M059J (cell line): ENCODE measurements around the gene SMIM32. TPM values are rescaled to one million over a fixed set of nuclear protein-coding genes. Genes with fewer than 3 reads are reported as not detected.

Experiments
- DNase-seq: peaks from one replicate; pipeline ENCODE4 v3.0.0-alpha.2; 2012; ENCODE audit warnings: low read depth
- total RNA-seq: library from RNA; depleted of rRNA; stranded (reverse); fragments of >200 nt; shearing (Covaris generic); gene quantifications from 2 replicates; pipeline ENCODE4 v1.2.3, GENCODE V29; 2014; rRNA removed

Gene SMIM32
- total RNA-seq, result not detected in 2 replicates

DNA sequence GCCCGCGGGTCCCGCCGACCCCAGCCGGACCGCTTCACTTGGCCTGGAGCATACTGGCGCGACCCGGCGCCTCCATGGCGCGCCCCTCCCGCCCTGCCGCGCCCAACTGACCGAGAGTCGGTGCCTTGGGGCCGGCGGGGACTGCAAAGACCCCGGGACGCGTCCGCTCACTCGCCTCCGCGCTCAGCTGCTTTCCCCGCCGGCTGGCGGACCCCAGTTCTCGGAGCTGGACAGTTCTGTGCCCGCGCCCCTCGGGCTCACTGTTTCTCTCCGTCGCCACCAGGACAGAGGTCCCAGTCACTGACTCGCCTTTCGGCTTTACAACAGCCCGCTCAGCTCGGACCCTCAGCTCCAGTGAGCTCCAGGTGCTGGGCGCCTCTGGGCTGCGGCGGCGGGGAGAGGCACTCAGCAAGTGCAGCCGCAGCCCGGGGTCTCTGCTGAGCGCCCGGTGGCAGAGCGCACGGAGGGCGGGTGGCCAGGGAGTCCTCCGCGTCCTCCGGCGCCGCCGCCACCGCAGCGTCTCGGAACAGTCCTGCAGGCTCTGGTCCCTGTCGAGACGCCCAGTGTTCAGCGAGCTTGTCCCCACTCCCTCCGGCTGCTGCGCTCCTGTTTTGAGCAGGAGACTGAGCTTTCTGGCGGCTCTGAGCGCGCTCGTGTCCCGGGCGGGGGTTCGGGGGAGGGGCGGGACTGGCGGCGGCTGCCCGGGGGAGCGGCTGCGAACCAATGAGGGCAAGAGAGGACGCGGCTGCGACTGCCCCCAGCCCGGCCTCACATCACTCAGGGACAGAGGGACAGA, at the start of gene SMIM32:
SMIM32 (minus strand) TSS at position 637 of the 796 bp plus-strand sequence. CDS start 638 bp downstream, outside the sequence.
- no peak for DNase-seq

DNA sequence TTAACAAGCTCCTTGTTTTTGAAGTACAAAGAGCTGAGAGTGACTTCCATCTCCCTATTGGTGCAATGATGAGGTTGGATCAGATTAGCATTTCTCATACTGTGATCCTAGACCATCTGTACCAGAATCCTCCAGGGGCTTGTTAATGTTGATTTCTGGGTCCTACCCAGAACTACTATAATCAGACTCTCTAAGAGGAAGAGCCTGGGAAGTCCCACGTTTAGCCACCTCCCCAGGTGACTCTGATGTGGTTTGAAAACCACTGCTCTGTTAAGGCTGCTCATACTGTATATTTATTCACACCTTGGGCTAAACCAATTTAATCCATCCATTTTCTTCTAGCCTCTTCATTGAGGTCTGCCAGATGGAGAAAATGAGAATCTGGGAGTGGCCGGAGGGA, 49.6 kb upstream of the SMIM32 start:
- no peak for DNase-seq

DNA sequence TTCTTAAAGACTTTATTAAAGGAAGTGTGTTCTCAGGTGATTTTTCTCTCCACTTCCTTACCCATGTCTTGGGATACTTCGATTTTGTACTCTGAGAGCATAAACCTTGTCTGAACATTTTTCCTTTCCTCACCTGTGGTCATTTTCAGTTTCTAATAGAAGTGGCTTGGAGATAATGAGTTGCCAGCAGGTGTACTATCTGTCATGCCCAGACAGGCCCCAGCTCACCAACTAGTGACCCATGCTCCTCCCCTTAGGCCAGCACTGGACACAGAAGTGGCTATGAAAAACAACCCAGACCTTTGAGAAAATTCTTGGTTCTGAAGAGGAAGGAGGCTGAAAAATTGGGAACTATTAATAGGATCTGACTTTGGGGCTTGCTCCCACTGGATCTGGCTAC, 49.2 kb upstream of the SMIM32 start:
- DNase-seq, result no peak

DNA sequence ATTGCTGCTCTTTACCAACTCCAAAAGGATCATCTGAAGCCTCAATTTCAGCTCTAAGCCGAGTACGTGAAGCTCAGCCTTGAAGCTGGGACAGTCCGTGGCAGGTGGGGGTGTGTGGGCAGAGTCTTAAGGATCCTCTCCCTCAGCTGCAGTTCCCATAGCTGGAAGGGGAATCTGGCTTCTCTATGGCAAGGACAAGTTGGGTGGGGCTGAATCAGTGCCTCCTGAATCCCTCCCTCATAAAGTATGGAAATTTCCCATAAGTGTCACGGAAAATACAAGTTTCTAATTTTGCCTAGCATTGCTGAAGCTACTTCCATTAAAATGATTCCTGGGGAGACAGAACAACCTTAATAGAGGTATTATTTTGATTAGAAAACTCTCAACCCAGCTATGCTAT, 47.9 kb upstream of the SMIM32 start:
- DNase-seq, result no peak

DNA sequence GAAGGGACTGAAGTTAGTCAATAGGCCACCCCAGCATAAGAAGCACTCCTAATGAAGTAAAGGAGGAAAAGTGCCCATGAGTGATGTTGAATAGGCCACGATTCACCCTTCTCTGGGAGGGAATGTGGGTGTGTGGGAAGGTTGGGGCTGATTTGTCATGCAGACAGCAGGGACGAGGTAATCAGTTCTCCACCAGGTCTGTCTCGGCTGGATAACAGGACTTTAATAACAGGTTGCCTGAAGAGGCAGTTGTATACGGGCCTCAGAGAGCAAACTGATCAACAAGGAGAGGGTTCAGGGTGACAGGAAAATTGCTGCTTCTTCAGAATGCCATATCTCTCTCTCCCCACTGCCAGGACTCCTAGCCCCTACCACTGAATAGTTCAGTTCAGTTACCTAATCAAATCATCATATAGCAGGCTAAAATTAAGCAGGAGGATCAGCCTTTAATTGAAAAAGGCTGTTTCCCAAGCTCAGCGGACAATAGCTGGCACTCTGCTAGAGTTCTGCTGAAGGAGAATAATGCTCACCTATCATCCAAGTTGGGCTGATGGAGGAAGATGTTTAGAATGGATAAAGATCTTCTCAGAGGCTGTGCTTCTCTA, 43.6 kb upstream of the SMIM32 start:
- no peak for DNase-seq

DNA sequence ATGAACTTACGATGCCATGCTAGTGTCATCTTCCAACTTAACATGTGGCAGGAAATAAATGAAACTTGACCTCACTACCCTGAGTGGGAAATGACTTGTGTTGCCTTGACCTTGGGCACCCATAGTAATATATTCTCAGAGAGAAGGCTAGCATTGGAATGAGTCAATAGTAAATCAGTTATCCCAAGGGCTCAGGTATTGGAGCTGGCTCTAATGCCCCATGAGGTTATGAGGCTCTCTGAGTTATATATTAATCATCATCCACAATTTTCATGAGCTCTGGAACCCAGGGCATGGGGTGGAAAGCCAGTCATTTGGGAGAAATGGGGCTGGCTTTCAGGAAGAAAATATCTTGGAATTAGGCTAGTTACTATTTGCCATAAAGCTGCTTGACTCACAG, 42.4 kb upstream of the SMIM32 start:
- peak; percentile 71 for DNase-seq

DNA sequence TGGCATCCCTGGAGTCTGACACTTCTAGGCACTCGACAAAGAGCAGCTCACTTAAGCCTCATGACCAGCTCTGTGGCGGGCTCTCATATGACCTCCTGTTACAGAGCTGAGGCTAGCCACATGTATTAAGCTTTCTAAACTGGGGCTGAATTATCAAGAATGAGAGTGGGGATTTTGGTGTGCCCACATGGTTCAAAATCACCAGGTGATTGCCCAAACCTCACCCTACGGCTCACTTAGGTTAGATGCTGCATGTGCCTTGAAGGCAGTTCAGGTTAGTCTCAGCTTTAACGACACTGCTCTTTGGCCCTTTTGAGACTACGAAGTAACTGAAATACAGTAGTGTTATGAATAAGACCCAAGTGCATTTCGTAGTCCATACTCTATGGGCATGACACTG, 39.4 kb upstream of the SMIM32 start:
- no peak for DNase-seq

DNA sequence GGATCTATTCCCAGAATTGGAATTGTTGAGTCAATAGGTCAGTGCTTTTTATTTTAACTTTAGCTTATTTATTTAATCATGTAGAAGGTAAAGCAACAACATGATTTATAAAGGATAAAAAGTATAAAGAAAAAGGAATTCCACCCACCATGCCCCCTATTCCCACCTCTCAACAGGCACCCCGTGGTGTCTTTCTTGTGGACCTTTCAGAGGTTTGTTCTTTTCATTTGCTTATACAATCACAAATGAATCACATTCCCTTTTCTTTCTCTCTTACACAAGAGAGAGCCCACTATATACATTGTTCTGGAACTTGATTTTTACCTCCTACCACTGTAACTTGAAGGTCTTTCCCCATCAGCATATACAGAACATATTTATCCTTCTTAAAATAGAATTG, 37.2 kb upstream of the SMIM32 start:
- DNase-seq, result no peak

DNA sequence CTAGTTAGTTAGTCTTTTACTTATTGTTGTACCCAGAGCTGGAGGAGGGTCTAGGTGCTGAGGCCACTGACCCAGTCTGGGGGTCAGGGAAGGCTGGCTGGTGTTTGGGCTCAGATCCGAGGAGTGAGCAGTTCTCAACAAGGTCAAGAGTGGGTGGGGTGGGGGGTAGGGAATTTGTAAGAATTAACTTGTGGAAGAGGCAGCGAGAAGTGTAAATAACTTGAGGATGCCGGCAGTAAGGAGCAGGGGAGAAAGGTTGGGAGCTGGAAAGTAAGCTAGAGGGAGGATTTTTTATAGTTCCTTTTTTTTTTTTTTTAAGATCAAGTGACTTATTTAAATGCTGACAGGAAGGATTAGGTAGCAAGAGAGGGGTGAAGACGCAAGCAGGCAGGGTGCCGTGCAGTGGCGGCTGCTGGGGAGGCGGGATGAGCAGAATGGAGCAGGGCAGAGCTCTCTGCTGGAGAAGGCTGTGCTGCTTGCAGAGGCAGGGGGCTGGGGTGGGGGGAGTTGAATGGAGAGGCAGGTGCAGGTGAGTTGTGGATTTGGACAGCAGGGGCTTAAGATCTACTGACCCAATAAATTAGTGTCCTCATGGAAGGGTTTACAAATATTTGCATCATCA, 35.3 kb upstream of the SMIM32 start:
- no peak for DNase-seq

DNA sequence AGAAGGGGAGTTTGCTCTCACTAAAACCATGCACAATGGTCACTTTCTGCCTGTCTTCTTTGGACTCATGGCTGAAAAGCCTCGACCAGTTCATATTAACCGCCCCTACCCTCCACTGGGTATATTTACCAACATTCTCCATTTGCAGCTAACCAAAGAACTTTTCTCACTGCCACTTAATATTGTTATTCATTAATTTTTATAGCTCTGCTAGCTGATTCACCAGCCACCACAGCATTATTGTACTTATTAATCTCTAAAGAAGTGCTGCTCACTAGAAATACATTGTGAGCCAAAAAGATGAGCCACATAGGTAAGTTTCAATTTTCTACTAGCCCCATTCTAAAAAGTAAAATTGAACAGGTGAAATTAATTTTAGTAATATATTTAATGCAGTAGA, 33.4 kb upstream of the SMIM32 start:
- no peak for DNase-seq

DNA sequence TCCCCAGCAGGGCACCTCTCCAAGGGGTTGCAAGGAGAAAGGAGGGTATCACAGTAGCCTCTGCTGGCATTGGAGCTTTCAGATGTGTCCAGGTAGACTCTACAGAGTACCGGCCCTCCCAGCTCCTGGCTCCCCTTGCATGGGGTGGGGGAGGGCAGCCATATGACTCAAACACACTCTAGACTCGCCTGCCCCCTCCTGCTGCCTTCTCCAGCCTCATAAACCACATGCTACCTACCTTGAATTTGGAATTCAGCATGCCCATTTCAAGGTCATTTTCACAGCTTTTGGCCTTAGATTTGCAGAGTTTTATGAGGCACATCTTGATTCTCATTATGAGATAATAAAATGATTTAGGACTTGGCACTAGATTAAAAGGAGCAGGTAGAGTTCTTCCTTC, 32.8 kb upstream of the SMIM32 start:
- DNase-seq, result no peak

DNA sequence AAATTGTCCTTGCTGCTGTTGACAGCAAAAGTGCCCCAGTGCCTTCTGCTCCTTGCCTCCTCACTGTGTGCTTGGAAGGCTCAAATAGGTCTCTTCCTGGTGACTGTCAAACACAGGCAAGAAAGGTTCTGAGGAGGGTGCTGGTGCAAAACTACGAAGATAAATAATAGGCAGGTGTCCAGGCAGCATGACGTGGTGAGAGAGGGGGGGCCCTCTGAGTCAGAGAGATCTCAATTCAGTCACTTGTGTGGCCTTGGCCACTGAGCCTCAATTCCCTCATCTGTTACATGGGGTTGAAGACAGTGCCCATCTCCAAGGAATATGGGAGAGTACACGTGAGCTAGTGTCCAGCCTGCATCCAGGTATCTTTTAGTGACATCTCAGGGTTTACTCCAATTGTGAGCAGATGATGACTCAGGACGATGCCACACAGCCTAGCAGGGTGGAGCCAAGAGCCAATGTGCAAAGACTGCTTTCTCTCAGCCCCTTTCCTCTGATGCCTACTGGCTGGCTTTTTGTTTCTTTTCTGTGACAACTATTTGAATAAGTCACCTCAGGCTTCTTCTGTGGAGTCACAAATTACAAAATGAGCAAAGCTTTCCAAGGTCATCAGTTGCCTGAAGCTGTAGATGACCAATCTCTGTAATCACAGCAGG, 29.7 kb upstream of the SMIM32 start:
- peak; percentile 71 for DNase-seq

DNA sequence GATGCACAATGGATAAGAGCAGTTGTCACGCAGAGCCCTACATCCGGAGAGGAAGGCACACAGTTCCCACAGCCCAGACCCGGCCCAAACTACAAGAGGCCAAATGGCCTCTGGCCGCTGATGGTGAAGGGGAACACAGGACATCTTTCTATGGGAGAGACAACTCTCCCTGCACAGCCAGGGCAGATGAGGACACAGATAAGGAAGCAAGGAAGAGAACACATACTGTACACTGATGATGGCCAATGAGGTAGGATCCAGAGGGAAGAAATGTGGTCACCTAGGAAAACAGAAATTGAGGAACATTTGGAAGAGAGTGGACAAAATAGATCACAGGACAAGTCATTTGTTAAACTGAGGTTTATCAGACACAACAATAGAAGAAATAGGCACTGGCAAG, 28.4 kb upstream of the SMIM32 start:
- no peak for DNase-seq

DNA sequence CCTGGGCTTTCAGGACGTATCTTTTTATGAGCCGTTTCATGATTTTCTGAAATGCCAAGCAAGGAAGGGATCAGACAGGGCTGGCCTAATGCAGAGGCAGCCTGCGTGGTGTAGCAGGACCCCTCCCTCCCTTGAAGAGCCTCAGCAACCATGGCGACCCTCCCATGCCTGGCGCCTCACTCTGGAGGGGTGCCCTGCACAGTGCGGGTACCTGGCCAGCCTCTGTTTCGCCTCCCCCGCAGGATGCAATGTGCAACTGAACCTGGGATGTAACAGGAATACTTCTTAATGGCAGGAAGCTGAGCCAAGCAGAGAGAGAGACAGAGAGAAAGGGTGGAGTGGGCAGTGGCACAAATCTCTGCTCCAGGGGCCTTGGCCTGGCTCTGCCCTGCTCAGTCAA, 23.3 kb upstream of the SMIM32 start:
- no peak for DNase-seq

DNA sequence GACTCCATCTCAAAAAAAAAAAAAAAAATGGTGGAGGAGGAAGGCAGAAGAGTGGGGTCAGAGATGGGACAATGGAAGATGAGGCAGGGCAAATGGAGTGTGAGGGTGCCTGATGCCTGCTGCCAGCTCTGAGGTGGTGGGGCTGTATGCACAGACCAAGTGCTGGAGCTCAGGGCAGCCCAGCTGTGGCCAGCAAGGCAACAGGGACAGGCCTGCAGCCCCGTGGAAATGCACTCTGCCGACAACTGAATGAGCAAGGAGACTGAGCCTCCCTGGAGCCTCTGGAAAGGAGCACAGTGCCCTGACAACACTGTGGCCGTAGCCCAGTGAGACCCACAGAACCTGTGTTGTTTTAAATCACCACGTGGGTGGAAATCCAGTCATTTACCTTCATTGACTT, 22.9 kb upstream of the SMIM32 start:
- no peak for DNase-seq

DNA sequence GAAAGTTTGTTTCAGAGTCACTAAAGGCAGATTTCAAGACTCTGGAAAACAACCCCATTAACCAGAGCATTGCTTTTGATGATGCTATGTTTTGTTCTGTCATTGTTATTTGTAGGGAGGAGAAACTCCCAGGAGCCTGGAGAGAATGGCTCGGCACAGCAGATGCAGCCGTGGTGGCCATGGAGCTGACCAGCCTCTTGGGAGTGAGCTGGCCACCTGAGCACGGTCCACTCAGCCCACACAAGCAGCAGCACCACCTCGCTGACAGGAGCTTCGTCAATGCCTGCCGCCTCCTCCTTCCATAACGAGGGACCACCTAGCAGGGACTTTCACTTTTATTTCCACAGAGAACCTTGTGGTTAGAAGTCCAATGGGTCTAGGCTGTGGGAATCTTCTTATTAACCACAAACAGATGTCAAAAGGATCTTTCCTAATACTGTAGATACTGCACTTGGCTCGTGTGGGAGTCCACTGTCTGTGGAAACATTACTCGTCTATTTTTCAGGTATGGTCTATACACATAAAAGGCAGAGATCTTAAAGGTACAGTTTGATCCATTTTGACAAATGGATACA, 21.0 kb upstream of the SMIM32 start:
- DNase-seq, result no peak

DNA sequence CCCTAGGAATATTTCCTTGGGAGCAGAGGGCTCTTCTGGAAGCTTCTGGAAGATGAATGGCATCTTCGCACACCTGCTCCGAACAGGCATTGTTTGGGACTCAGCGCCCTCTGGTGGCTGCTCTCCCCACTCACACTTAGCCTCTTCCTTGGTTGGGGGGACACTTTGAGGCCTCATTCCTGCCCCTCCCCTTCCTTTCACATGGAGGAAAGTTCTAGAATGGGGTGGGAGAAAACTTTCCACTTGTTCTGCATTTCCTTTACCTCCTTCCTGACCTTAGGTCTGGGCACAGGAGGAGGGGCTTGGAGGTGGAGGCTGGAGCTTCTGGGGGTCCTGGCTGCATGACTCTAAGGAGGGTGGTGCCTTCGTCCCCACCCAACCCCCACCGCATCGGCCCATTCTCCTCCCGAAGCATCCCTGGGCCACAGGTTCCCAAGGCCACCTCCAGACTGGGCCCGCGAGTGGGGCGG, 19.3 kb upstream of the SMIM32 start:
- peak; percentile 40 for DNase-seq

DNA sequence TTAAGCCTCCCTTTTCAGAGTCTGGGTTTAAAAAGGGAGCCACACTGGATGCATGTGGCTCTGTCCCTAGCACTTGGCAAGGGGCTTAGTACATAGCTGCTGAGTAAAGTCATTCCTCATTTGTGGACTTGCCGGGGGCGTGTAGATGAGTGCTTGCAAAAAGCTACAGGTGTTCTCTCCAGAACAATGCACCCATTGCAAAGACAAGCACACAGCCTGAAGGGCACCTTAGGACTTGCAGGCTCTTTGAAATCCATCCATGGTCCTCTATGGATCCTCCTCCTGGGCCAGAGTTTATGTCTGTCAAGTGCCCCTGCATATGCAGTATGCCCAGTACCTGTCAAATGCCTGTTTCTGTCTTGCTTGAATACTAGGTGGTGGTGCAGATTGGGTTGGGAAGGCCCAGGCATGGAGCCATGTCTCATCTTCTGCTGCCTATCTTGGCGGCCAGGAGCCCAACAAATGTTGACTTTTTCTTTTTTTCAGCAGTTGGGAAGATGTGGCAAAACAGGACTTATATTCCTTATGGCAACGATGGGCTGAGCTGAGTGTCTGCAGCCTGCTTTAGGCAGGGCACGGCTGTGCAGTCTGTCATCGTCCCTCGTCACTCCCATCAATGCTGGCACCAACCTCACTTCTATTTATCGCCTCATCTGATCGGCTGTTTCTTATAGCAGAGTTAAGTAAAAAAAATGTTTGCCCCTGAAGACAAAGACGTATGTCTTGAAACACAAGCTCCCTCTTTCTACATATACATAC, 18.5 kb upstream of the SMIM32 start:
- DNase-seq, result no peak

DNA sequence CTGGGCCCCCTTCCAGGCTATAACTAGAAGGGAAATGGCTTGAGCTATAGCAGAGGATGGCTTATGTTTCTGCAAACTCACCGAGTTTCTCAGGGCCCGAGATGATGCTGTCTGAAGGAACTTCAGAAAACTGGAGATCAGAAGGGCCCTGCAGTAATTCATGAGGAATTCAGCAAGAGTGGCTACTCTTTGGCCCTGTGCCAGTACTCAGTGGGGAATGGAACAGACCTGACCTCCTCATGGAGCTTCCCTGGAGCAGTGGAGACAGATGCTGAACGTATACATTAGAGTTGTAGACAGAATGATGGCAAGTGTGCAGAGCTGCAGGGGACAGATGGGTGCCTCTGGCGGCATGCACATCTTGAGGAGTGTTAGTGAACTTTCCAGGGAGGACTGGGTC, 17.3 kb upstream of the SMIM32 start:
- DNase-seq, result peak; percentile 8

DNA sequence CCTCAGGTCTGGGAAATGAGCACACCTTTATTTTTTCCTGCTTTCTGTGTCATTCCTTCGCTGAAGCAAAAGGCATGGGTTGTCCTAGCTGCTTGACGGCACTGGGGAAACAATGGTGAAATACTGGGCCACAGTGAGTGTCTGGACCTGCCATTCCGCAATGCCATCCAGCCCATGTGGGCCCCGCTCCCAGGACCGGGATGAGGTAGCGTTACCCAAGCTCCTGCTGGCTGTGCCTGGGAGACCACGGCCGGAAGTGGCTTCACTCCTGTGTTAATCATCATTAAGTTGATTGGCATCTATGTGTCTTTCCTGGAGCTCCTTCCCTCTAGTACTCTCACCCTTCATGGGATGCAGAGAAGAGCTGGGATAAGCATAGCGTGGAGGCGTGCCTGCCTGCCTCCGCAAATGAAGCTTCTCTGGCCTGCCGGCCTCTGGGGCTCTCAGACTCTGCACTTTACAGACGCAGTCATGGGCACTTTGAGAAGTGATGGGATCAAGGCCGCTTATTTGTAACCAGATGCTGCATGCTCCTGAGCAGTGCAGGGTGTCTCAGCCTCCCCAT, 16.5 kb upstream of the SMIM32 start:
- DNase-seq, result no peak

DNA sequence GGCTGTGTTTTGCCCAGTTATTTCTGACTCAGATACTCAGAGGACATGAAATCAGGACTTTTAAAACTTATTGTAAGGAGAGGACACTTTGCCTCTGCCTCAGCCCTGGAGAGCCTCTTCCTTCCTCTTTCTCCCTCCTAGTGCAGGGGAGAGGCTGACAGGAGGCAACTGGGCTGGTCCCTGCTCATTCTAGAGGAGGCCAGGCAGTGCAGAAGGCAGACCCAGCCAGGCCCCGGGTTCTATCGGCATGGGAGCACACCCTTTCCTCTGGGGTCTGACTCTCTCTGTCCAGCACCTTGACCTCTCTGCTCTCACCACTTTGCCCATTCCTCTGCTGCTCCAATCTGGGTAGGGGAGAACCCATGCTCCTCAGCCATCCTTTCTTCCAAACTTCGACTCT, 16.0 kb upstream of the SMIM32 start:
- no peak for DNase-seq
